ENCODE results near the gene GOLGA8T.
"Not testable (repeated sequence)": the region's sequence is repeated elsewhere in the genome, so short reads cannot be mapped to it uniquely, and the experiment has no call there.

- TF ChIP-seq EZH2 (IDR thresholded peaks at IDR 0.05); POLR2AphosphoS5 (IDR thresholded peaks at IDR 0.05; ENCODE audit: borderline replicate concordance, low read depth, low read length); FOXP2 (optimal IDR thresholded peaks at IDR 0.05; ENCODE audit: control extremely low read depth, extremely low read length, insufficient read depth): not testable (repeated sequence)
Observed at GRCh38 chr15:30163759-30164158, 28.9 kb downstream of the GOLGA8T start.

Measured in SK-N-MC (cell line).